ENCODE results near the gene ZNF677. TPM values are rescaled to one million over a fixed set of nuclear protein-coding genes. Genes with fewer than 3 reads are reported as not detected.
"Not testable (repeated sequence)": the region's sequence is repeated elsewhere in the genome, so short reads cannot be mapped to it uniquely, and the experiment has no call there.

Gene ZNF677
- total and polyA plus RNA-seq, 4 donors = 6.7 to 44.7 (median 10.2) TPM

DNA sequence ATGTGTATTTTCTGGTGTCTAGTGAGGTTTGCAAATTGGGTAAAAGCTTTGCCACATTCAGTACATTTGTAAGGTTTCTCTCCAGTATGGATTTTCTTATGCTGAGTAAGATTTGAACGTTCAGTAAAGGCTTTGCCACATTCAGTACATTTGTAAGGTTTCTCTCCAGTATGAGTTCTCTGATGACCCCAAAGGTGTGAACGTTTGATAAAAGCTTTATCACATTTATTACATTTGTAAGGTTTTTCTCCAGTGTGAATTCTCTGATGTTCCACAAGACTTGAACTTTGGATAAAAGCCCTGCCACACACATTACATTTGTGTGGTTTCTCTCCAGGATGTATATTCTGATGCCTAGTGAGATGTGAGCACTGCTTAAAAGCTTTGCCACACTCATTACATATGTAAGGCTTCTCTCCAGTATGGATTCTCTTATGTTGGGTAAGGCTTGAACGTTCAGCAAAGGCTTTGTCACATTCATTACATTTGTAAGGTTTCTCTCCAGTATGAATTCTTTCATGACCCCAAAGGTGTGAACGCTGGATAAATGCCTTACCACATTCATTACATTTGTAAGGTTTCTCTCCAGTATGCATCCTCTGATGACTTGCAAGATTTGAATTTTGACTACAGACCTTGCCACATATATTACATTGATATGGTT is 17.4 kb downstream of the ZNF677 start:
- H3K27me3 ChIP-seq (ENCODE audit: control insufficient read depth in 3 of 3, insufficient read depth in 3 of 3, low read length in 2 of 3) = no peaks in the 10 kb centered on the region
- ATAC-seq (ENCODE audit: insufficient read depth, low FRiP score) (no peak), DNase-seq (no peak)
- WGBS, 2 donors = 95 to 96% methylated on average over 4 of the region's 4 CpGs
- H3K27ac ChIP-seq (ENCODE audit: low read depth in 1 of 2, low read length in 1 of 2) = no peak overlapping the region
- peaks cover 28 to 64% (median 44%) of the 10 kb centered on the region in 4 donors for H3K9me3 ChIP-seq (ENCODE audit: control insufficient read depth in 4 of 4, insufficient read depth in 3 of 4, low read length in 3 of 4)
- H3K4me3 ChIP-seq = no peak overlapping the region
- no peak overlapping the region for H3K9ac ChIP-seq (ENCODE audit: insufficient read depth in 1 of 2, low read length in 2 of 2)
- H3K36me3 ChIP-seq (ENCODE audit: control insufficient read depth in 4 of 4, insufficient read depth in 4 of 4, low read length in 4 of 4) = peaks cover 17 to 52% (median 35%) of the 10 kb centered on the region in 4 donors
- TF ChIP-seq, protein P1, sequence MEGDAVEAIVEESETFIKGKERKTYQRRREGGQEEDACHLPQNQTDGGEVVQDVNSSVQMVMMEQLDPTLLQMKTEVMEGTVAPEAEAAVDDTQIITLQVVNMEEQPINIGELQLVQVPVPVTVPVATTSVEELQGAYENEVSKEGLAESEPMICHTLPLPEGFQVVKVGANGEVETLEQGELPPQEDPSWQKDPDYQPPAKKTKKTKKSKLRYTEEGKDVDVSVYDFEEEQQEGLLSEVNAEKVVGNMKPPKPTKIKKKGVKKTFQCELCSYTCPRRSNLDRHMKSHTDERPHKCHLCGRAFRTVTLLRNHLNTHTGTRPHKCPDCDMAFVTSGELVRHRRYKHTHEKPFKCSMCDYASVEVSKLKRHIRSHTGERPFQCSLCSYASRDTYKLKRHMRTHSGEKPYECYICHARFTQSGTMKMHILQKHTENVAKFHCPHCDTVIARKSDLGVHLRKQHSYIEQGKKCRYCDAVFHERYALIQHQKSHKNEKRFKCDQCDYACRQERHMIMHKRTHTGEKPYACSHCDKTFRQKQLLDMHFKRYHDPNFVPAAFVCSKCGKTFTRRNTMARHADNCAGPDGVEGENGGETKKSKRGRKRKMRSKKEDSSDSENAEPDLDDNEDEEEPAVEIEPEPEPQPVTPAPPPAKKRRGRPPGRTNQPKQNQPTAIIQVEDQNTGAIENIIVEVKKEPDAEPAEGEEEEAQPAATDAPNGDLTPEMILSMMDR (IDR thresholded peaks at IDR 0.05; ENCODE audit: control extremely low read depth, extremely low read depth) = no peak
- no peaks in the 10 kb centered on the region for H3K4me1 ChIP-seq (ENCODE audit: control insufficient read depth in 5 of 5, insufficient read depth in 5 of 5, low read length in 5 of 5)

DNA sequence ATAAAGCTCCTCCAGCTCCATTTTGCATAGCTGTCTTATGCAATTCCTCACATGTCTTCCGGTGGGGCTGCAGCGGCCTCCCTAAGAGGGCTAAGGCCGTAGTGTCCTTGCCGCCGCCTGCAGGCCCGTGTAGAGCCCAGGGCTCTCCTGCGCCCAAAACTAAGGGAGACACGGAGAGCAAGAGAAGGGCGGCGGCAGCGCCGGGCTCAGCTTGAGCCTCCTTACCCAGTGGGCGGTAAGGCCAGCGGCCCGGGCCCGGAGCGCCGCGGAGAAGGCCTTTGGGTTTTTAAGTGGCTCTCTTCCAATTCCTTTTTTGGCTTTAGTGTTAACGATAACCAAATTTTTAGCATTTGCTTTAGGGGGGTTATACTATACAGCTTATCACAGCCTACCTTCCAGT is 30.1 kb downstream of the ZNF677 start:
- ATAC-seq (ENCODE audit: insufficient read depth, low FRiP score) (no peak), DNase-seq (no peak)
- Histone ChIP-seq H3K9ac (ENCODE audit: insufficient read depth in 1 of 2, low read length in 2 of 2) (no peak overlapping the region), H3K9me3 (ENCODE audit: control insufficient read depth in 4 of 4, insufficient read depth in 3 of 4, low read length in 3 of 4) (peaks cover 0 to 28% (median 20%) of the 10 kb centered on the region in 4 donors), H3K27me3 (ENCODE audit: control insufficient read depth in 3 of 3, insufficient read depth in 3 of 3, low read length in 2 of 3) (no peaks in the 10 kb centered on the region), H3K27ac (ENCODE audit: low read depth in 1 of 2, low read length in 1 of 2) (no peak overlapping the region), H3K4me3 (no peak overlapping the region), H3K36me3 (ENCODE audit: control insufficient read depth in 4 of 4, insufficient read depth in 4 of 4, low read length in 4 of 4) (no peaks in the 10 kb centered on the region), H3K4me1 (ENCODE audit: control insufficient read depth in 5 of 5, insufficient read depth in 5 of 5, low read length in 5 of 5) (no peaks in the 10 kb centered on the region)
- WGBS, 2 donors = 90 to 97% methylated on average over 14 to 20 of the region's 20 CpGs
- TF ChIP-seq, protein P1 (IDR thresholded peaks at IDR 0.05; ENCODE audit: control extremely low read depth, extremely low read depth) = no peak

DNA sequence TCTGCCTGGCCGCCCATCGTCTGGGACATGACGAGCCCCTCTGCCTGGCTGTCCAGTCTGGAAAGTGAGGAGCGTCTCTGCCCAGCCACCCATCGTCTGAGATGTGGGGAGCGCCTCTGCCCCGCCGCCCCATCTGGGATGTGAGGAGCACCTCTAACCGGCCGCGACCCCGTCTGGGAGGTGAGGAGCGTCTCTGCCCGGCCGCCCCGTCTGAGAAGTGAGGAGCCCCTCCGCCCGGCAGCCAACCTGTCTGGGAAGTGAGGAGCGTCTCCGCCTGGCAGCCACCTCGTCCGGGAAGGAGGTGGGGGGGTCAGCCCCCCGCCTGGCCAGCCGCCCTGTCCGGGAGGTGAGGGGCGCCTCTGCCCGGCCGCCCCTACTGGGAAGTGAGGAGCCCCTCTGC is 32.0 kb downstream of the ZNF677 start:
- not testable (repeated sequence) for H3K27me3 ChIP-seq (ENCODE audit: control insufficient read depth in 3 of 3, insufficient read depth in 3 of 3, low read length in 2 of 3); DNase-seq; H3K27ac ChIP-seq (ENCODE audit: low read depth in 1 of 2, low read length in 1 of 2); H3K9ac ChIP-seq (ENCODE audit: insufficient read depth in 1 of 2, low read length in 2 of 2); ATAC-seq (ENCODE audit: insufficient read depth, low FRiP score); H3K4me3 ChIP-seq; H3K36me3 ChIP-seq (ENCODE audit: control insufficient read depth in 4 of 4, insufficient read depth in 4 of 4, low read length in 4 of 4); H3K4me1 ChIP-seq (ENCODE audit: control insufficient read depth in 5 of 5, insufficient read depth in 5 of 5, low read length in 5 of 5)
- 97 to 99% methylated on average over 23 to 28 of the region's 28 CpGs for WGBS, 2 donors
- peaks cover 2 to 26% (median 23%) of the 10 kb centered on the region in 4 donors for H3K9me3 ChIP-seq (ENCODE audit: control insufficient read depth in 4 of 4, insufficient read depth in 3 of 4, low read length in 3 of 4)

DNA sequence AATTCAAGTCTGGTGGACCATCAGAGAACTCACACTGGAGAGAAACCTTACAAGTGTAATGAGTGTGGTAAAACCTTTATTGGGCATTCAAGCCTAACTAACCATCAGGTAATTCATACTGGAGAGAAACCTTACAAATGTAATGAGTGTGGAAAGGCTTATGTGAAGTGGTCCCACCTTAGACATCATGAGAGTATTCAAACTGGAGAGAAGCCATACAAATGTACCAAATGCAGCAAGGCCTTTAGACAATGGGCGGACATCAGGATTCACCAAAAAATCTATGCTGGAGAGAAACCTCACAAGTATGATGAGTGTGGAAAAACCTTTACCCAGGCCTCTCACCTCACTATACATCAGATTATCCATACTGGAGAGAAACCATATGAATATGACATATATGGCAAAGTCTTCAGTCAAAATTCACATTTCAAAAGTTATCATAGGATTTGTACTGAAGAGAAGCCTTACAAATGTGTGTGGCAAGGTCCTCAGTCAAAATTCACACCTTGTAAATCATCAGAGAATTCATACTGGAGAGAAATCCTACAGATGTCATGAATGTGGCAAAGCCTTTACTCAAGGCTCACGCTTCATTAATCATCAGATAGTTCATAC is 41.9 kb downstream of the ZNF677 start:
- TF ChIP-seq, protein P1 (IDR thresholded peaks at IDR 0.05; ENCODE audit: control extremely low read depth, extremely low read depth) = no peak
- Histone ChIP-seq H3K27me3 (ENCODE audit: control insufficient read depth in 3 of 3, insufficient read depth in 3 of 3, low read length in 2 of 3) (no peaks in the 10 kb centered on the region), H3K4me3 (no peak overlapping the region), H3K36me3 (ENCODE audit: control insufficient read depth in 4 of 4, insufficient read depth in 4 of 4, low read length in 4 of 4) (peaks cover 10 to 29% (median 21%) of the 10 kb centered on the region in 4 donors), H3K4me1 (ENCODE audit: control insufficient read depth in 5 of 5, insufficient read depth in 5 of 5, low read length in 5 of 5) (no peaks in the 10 kb centered on the region), H3K9ac (ENCODE audit: insufficient read depth in 1 of 2, low read length in 2 of 2) (no peak overlapping the region), H3K27ac (ENCODE audit: low read depth in 1 of 2, low read length in 1 of 2) (no peak overlapping the region), H3K9me3 (ENCODE audit: control insufficient read depth in 4 of 4, insufficient read depth in 3 of 4, low read length in 3 of 4) (peaks cover 14 to 56% (median 44%) of the 10 kb centered on the region in 4 donors)
- ATAC-seq (ENCODE audit: insufficient read depth, low FRiP score) (no peak), DNase-seq (no peak)
- 98 to 100% methylated on average over 2 of the region's 2 CpGs for WGBS, 2 donors

DNA sequence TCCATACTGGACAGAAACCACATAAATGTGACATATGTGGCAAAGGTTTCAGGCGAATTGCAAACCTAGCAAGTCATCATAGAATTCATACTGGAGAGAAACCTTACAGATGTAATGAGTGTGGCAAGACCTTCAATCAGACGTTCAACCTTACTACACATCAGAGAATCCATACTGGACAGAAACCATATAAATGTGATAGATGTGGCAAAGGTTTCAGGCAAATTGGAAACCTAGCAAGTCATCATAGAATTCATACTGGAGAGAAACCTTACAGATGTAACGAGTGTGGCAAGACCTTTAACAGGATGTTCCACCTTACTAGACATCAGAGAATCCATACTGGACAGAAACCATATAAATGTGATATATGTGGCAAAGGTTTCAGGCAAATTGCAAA is 43.1 kb downstream of the ZNF677 start:
- peaks cover 10 to 31% (median 21%) of the 10 kb centered on the region in 4 donors for H3K36me3 ChIP-seq (ENCODE audit: control insufficient read depth in 4 of 4, insufficient read depth in 4 of 4, low read length in 4 of 4)
- not testable (repeated sequence) for H3K4me1 ChIP-seq (ENCODE audit: control insufficient read depth in 5 of 5, insufficient read depth in 5 of 5, low read length in 5 of 5); H3K4me3 ChIP-seq; DNase-seq; H3K27ac ChIP-seq (ENCODE audit: low read depth in 1 of 2, low read length in 1 of 2); H3K27me3 ChIP-seq (ENCODE audit: control insufficient read depth in 3 of 3, insufficient read depth in 3 of 3, low read length in 2 of 3); H3K9ac ChIP-seq (ENCODE audit: insufficient read depth in 1 of 2, low read length in 2 of 2); ATAC-seq (ENCODE audit: insufficient read depth, low FRiP score)
- peaks cover 14 to 50% (median 40%) of the 10 kb centered on the region in 4 donors for H3K9me3 ChIP-seq (ENCODE audit: control insufficient read depth in 4 of 4, insufficient read depth in 3 of 4, low read length in 3 of 4)
- WGBS, 2 donors = 95 to 98% methylated on average over 3 of the region's 3 CpGs

Measured in lung (tissue), 12 donors.